Activated T-cell treated with anti-CD3 and anti-CD28 coated beads for 48 hours (primary cell): ENCODE data around the gene IP6K3.

Source experiments
- DNase-seq: peaks from one replicate; pipeline ENCODE4 v3.0.0-alpha.2; 2020; ENCODE audit warnings: low read depth

The IP6K3 gene

GRCh38 chr6:33759887-33760629 is 13.4 kb upstream of the IP6K3 start:
- no peak for DNase-seq

GRCh38 chr6:33758815-33759216 is 12.1 kb upstream of the IP6K3 start:
- DNase-seq, result no peak

DNA sequence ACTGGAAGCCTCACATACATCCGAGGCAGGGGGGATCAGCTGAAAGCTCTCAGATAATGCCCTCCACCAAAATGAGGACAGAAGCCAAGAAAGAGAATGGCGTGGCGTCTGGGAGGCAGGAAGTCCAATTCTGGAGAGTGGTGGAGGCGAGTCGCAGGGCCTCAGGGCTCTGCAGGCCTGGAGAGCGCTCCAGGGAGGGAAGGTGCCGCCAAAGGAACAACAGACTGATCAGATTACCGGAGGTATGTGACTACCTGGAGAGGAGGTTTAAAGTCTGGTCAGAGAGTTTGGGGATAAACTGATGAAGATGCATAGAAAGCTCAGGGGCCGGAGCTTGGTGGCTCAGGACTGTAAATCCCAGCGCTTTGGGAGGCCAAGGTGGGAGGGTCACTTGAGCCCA is 11.2 kb upstream of the IP6K3 start:
- no peak for DNase-seq

DNA sequence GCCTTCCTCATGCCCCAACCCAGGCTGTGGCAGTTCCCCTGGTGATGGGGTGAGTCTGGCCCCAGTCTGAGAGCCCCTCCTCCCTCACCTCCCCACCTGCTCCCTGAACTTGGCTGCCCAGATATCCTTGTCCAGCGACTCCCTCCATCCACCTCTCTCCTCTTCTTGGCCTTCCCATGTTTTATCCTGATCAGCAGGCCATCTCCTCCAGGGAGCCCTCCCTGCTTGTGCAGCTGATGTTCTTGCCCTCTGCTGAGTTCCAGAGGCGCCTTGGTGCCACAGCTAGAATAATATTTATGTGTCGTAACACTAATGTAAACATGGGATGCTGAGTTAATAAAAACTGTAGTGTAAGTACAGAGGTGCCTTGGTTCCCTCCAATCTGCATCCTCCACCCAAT is 10.4 kb upstream of the IP6K3 start:
- DNase-seq, result no peak

DNA sequence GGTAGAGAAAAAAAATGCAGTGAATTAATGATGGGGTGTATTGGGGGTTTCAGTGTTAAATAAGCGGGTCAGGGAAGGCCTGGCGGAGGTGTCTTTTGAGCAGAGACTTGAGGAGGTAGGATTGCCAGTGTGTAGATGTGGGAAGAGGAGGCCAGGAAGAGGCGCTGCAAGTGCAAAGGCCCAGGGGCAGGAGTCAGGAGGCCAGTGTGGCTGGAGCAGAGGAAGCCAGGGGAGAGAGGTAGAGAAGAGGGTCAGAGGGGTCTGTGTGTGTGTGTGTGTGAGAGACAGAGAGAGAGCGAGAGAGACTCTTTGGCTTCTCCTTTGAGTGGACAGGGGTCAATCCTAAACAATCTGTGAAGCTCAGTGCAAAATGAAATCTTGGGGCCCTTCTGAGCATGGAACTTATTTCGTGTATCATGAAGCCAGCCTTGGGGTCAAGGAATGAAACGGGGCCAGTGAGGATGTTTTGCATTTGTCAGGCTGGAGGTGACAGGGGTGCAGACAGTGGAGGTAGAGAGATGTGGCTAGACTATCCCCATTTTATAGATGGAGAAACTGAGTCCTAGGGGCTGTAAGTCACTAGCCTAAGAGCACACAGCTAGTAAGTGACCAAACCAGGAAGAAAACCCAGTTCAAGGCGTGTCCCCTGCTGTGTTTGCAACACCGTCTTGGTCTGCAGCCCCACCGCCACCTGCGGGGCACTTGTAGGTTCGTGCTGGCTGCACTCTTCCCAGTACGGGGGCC is 9.7 kb upstream of the IP6K3 start:
- DNase-seq, result no peak

GRCh38 chr6:33755070-33755869 is 8.6 kb upstream of the IP6K3 start:
- DNase-seq, result no peak

GRCh38 chr6:33754222-33754621 is 7.5 kb upstream of the IP6K3 start:
- no peak for DNase-seq

DNA sequence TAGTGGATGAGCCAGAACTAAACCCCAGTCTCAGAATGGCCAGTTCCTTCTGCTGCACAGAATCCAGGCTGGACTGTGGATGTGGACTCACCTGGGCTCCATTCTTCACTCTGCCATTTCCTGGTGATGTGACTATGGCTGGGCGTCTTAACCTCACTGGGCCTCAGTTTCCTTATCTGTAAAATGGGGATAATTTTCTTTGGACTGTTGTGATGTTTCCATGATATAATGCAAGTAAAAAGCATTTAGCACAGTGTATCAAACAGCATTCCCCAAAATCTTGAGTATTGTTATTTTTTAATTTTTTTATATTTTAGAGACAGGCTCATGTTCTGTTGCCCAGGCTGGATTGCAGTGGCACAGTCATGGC is 5.9 kb upstream of the IP6K3 start:
- DNase-seq, result no peak

DNA sequence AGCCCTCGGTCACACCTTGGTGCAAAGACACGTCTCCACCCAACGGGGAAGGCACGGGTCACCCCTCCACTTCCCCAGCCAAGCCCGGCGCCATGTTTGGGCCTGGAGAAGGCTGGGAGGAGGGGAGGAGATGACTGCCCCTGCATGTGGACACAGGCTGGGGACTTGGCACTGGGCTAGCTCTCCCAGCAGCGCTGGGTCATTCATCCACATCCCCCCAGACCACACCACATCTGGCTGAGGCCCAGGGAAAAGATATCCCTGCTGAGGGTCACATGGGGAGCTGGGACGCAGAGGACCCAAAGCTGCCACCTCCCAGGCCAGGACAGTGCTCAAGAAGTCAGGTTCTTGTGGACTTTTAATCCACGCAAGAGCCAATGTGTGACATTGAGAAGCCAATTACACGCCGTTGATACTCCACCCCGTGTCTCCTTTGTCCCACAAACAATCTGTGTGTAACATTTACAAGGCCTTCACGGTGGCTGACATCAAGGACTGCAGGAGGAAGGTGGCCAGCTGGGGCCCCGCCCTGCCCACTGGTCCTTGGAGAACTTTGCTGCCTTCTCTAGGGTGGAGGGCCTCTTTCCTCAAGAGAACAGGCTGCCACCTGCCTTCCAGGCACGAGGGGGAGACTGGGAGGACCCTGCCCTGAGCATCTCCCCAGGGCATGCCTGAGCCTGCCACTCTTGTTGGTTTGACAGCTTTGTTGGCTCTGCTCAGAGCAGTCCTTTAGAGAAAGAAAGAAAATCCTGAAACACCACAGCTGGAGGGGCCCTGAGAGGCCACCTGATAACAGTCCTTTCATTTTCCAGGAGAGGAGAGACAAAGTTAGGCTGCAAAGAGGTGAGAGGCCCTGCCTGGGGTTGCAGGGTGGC is 5.3 kb upstream of the IP6K3 start:
- no peak for DNase-seq

DNA sequence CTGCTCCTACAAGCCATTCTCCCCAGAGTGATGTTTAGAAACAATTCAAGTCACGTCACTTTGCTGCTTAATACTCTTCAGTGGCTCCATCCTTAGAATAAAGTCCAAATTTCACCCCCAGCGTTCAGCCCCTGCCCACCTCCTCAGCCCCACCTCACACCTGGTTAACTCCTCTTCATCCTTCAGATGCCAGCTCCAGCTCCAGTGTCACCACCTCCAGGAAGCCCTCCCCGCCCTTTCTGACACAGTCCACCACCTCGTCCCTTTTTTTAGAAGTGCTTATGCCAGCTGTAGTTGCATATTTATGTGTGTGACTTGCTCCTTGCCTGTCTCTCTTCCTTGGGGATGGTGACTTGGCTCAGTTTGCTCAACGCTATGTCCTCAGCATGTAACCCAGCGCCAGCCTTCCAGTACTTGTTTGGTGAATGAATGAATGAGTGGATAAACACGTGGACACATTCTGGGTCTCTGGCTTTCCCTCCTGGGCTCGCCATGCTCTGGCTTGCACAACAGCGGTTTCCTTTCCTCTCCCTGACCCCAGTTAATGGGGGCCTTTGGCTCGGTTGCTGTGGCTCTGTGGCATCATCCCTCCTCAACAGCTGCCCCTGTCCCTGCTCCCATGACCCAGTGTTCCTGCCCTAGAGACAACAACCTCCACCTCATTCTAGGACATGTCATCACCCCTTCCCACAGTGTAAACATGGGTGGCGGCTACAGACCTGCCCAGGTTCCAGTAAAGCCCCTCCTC is 3.7 kb upstream of the IP6K3 start:
- DNase-seq, result no peak

DNA sequence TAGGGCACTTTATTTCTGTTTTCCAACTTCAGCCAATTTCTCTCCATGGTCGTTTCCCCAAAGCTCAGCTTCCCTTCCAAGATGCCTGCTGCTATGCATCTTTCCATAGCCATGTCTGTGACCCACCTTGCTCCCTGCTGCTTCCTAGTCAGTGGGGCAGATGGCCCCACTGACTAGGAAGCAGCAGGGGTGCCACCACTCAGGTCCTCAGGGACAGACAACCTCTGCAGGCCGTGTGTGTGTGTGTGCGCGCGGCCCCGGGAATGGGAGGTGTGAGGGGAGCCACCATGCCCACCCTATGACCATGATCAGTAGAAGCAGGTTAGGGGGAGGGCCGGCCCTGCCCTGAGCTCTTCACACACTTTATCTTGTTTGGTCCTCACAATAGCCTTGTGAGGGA is 2.7 kb upstream of the IP6K3 start:
- no peak for DNase-seq

- no peak for DNase-seq
Measured at GRCh38 chr6:33748841-33749240, 2.1 kb upstream of the IP6K3 start.

DNA sequence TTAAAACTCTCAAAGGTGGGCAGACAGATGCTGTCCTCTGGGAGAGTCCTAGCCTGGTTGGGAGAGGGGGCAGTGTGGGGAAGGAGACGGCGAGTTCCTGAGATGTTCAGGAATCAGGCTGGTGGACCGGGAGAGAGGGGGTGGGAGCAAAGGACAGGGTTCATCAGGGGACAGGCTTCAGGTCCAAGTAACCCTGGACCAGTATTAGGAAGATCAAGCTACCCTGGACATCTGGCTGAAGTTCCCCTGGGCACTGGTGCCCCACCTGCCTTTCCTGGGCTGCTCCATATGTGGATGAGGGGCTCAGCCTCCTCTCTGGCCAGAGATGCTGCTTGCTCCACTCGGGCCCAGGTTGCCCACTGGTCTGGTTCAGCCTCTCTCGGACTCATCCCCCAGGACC is 1.1 kb upstream of the IP6K3 start:
- no peak for DNase-seq

DNA sequence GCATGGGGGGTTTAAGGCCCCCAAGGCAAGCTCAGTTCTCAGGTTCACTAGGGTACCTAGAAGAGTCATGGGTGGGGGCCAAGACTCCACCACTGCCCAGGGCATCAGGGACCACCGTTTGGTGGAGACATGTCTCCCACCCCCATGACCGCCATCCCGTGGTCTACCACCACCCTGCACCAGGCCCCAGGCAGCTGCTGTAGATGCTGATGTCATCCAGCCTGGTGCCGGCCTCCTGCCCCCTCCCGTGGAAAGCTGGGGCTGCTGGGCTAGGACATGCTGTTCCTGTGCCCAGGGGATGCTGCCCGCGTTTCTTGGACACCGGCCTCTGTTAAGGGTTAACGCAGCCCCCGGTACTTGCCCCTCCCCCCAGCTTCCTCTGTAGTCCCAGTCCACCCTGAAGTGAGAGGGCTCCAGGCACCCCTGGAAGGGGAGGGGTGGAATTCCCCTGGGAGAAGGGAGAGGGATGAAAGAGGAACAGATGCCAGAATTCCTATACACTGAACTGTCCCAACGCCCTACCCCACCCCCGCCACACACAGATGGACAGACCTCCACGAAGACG is 587 bp downstream of the IP6K3 start:
- DNase-seq, result no peak

- DNase-seq, result no peak
Measured at GRCh38 chr6:33745548-33745947, 1.2 kb downstream of the IP6K3 start.

- no peak for DNase-seq
Measured at GRCh38 chr6:33744895-33745546, 1.7 kb downstream of the IP6K3 start.

DNA sequence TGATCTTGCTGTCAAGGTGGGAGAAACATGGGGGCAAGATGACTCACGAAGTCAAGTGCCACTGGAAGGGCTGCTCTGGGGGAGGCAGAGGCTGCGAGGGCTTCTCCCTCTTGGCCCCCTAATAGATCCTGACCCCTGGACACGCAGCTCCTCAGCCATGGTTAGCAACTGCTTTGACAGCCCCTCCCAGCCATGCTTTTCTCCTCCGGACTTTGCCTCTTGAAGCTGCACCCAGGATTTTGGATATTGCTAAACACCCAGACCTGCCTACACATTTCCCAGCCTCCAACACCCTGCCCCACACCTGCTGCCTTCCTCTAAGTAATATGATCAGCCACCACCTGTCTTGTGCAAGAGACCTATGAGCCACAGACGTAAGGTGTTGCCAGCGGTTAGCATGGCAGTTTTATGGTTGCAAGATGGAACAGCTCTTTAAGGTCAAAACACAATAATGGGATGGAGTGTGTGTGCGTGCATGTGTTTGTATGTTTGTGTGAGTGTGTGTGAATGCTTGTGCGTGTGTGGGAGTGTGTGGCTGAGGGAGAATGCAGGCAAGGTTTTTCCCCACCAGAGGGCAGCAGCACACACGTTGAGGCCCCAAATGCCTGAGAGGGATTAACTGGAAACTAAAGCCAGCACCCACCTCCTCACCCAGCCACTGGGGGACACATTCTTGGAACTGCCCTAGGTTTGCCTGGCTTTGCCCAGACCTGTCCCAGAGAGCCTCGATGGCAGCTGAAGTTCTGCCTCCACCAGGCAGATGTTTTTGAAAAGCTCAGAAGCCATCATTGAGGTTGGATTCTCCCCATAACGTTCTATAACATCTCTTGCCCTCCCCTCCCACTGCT is 2.5 kb downstream of the IP6K3 start:
- DNase-seq, result peak; percentile 65

- DNase-seq, result no peak
Measured at GRCh38 chr6:33742837-33743236, 3.9 kb downstream of the IP6K3 start.

DNA sequence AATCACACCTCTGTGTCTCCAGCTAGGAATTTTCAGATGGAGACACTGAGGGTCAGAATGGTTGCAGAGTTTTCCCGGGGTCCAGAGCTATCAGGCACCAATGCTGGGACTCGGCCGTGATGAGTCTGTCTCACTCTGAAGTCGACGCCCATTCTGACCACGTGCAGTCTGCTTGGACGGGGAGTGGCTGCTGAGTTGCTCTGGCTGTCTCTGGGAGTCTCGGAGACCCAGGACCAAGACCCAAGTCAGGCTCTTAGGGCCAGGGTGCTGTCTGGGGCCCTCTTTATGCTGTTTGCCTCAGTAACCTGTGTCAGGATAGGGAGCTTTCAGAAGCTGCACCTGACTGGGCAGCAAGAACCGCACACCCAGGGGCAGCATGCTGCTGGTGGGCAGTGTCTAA is 4.6 kb downstream of the IP6K3 start:
- DNase-seq, result no peak
